Smooth muscle cell (in vitro differentiated cells): Measurements from ENCODE around the gene CADPS. TPM values are rescaled to one million over a fixed set of nuclear protein-coding genes. Genes with fewer than 3 reads are reported as not detected.

Experiments used
- DNase-seq: peaks from one replicate; lab custom pipeline; 2025; ENCODE audit not compliant: unreplicated experiment; lab: John Stamatoyannopoulos, UW
- H2AFZ ChIP-seq: fragments of 200-600 bp; sonication (generic); 2 replicates; pipeline ENCODE4 v1.6.0; 2016; ENCODE audit warnings: antibody characterized with exemption, low read depth, mild to moderate bottlenecking
- H3F3A ChIP-seq: fragments of 200-600 bp; sonication (generic); 2 replicates; pipeline ENCODE4 v1.6.0; 2017; ENCODE audit warnings: antibody characterized with exemption, low read depth
- H3K27ac ChIP-seq: fragments of 200-600 bp; sonication (generic); 2 replicates; pipeline ENCODE4 v1.5.1; 2016; ENCODE audit warnings: low read depth, mild to moderate bottlenecking
- H3K27me3 ChIP-seq: fragments of 200-600 bp; sonication (generic); 2 replicates; pipeline ENCODE4 v1.6.1; 2016; ENCODE audit warnings: low read depth, mild to moderate bottlenecking
- H3K36me3 ChIP-seq: fragments of 200-600 bp; sonication (generic); 2 replicates; pipeline ENCODE4 v1.5.1; 2016; ENCODE audit warnings: low read depth
- H3K4me1 ChIP-seq: fragments of 200-600 bp; sonication (generic); 2 replicates; pipeline ENCODE4 v1.5.1; 2016; ENCODE audit warnings: low read depth
- H3K4me2 ChIP-seq: fragments of 200-600 bp; sonication (generic); 2 replicates; pipeline ENCODE4 v1.6.0; 2016; ENCODE audit warnings: mild to moderate bottlenecking
- H3K4me3 ChIP-seq: fragments of 200-600 bp; sonication (generic); 2 replicates; pipeline ENCODE4 v1.5.1; 2016; ENCODE audit warnings: mild to moderate bottlenecking
- H3K79me2 ChIP-seq: fragments of 200-600 bp; sonication (generic); 2 replicates; pipeline ENCODE4 v1.6.0; 2016; ENCODE audit warnings: low read depth, mild to moderate bottlenecking
- H3K9ac ChIP-seq: fragments of 200-600 bp; sonication (generic); 2 replicates; pipeline ENCODE4 v1.6.0; 2016; ENCODE audit warnings: low read depth
- H3K9me3 ChIP-seq: fragments of 200-600 bp; sonication (generic); replicated peaks from 2 replicates; pipeline ENCODE4 v1.5.1; 2016; ENCODE audit warnings: low read depth
- H4K20me1 ChIP-seq: fragments of 200-600 bp; sonication (generic); 2 replicates; pipeline ENCODE4 v1.6.0; 2016; ENCODE audit warnings: low read depth
- CTCF ChIP-seq: fragments of 200-600 bp; sonication (generic); IDR thresholded peaks from 2 replicates; pipeline ENCODE4 v1.5.1; 2017; ENCODE audit warnings: borderline replicate concordance, mild to moderate bottlenecking, antibody characterized with exemption; ENCODE audit not compliant: insufficient read depth, poor library complexity, severe bottlenecking
- WGBS: methylation state at CpG from one replicate; pipeline ENCODE4 v1.1.7; 2016; ENCODE audit warnings: low lambda C conversion rate; 5-methylcytosine and 5-hydroxymethylcytosine counted together
- polyA plus RNA-seq: library from polyadenylated mRNA; unstranded; fragments of >200 nt; fragmentation: Nextera tagmentation; extraction: Ambion mirVana; gene quantifications from 2 replicates; pipeline ENCODE4 v1.2.1, GENCODE V29; 2016
- total RNA-seq: library from RNA; depleted of rRNA; stranded (reverse); fragments of >200 nt; gene quantifications from 2 replicates; pipeline ENCODE4 v1.2.3, GENCODE V29; 2014

CADPS gene
- total and polyA plus RNA-seq, 2 experiments from 2014 or later, result 4.4 to 38.4 TPM

DNA sequence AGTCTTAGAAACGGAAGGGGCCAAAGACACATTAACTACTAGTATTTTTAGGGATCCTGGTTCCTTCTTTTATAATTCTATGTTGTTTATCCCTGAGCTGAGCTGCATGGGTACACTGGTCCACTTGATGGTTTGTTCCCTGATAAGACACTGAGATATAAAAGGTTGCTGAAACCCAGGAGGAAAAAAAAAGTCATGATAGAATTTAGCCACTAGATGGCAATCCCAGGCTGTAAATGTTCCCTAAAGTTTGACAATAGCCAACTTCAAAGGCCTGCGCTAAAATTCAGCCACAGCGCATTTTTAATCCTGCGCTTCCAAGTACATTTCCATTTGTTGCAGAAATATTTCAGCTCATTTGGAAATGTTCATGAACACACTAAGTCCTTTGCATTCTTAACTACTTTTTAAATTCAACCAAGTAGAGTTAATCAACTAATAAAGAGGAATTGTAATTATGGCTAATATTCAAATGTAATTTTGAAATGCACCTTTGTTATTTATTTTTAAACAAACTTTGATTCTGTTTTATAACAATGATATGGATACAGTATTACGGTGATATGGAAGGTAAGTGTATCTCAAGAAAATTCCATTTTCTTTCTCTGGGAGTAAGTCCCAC is 252.6 kb downstream of the CADPS start:
- Histone ChIP-seq H3K9ac (no peak overlapping the region), H3K4me3 (no peak overlapping the region), H3K27ac (no peak overlapping the region), H4K20me1 (no peaks in the 10 kb centered on the region), H3K9me3 (no peaks in the 10 kb centered on the region), H3K79me2 (no peaks in the 10 kb centered on the region), H3K36me3 (no peaks in the 10 kb centered on the region), H3F3A (no peaks in the 10 kb centered on the region), H3K27me3 (peaks cover 1% of the 10 kb centered on the region), H2AFZ (no peak overlapping the region), H3K4me2 (no peak overlapping the region), H3K4me1 (no peaks in the 10 kb centered on the region)
- TF ChIP-seq CTCF, result peak; percentile 76
- WGBS, result 39% methylated on average over 5 of the region's 5 CpGs
- no peak for DNase-seq

DNA sequence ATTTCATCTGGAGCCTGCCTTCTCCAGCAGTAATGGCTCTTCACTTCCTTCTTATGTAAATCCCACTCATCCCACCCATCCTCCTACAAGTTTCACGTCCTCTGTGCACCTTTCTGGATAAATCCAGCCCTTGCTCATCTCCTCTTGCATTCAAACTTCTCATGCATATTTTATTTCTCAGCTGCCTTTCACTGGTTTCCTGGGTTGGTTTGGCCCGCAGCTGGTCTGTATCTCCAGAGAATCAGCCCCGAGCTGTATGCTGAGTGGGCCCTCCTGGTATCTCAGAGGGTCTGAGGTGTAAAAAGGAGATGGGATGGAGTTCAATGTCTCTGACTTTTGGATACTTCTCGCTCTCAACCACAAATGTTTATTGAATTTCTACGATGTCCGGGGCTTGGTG is 253.3 kb downstream of the CADPS start:
- no peak overlapping the region for H2AFZ ChIP-seq
- no peaks in the 10 kb centered on the region for H3K36me3 ChIP-seq
- H3K4me3 ChIP-seq, result no peak overlapping the region
- no peaks in the 10 kb centered on the region for H4K20me1 ChIP-seq
- WGBS, result 88% methylated on average over 6 of the region's 6 CpGs
- no peaks in the 10 kb centered on the region for H3K79me2 ChIP-seq
- no peak overlapping the region for H3K27ac ChIP-seq
- no peaks in the 10 kb centered on the region for H3K4me1 ChIP-seq
- no peaks in the 10 kb centered on the region for H3F3A ChIP-seq
- no peak for DNase-seq
- no peak overlapping the region for H3K4me2 ChIP-seq
- H3K9ac ChIP-seq, result no peak overlapping the region
- no peaks in the 10 kb centered on the region for H3K9me3 ChIP-seq
- peaks cover 8% of the 10 kb centered on the region for H3K27me3 ChIP-seq
- TF ChIP-seq CTCF, result no peak

DNA sequence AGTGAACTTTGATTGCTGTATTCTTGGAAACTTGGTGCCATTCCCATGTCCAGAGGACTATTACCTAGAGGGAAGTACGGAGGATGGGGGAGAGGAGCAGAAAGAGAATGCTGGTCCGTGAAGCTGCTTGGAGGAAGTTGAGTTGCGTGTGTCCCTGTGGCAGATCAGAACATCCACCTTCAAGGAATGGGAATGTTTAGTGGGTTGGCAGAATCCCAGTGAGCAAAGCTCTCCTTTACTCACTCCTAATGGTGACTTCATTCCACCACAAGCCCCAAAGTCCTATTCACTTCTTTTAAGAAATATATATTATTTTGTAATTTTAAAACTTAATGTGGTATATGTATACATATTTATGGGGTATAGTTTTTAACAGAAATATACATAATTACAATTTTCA is 254.0 kb downstream of the CADPS start:
- Histone ChIP-seq H3K79me2 (no peaks in the 10 kb centered on the region), H4K20me1 (no peaks in the 10 kb centered on the region), H3K36me3 (no peaks in the 10 kb centered on the region), H3K27ac (no peak overlapping the region), H3K27me3 (peaks cover 8% of the 10 kb centered on the region), H3K4me1 (no peaks in the 10 kb centered on the region), H2AFZ (no peak overlapping the region), H3K4me3 (no peak overlapping the region), H3F3A (no peaks in the 10 kb centered on the region), H3K9me3 (no peaks in the 10 kb centered on the region), H3K9ac (no peak overlapping the region), H3K4me2 (no peak overlapping the region)
- no peak for TF ChIP-seq CTCF
- DNase-seq, result no peak
- 91% methylated on average over 3 of the region's 3 CpGs for WGBS

DNA sequence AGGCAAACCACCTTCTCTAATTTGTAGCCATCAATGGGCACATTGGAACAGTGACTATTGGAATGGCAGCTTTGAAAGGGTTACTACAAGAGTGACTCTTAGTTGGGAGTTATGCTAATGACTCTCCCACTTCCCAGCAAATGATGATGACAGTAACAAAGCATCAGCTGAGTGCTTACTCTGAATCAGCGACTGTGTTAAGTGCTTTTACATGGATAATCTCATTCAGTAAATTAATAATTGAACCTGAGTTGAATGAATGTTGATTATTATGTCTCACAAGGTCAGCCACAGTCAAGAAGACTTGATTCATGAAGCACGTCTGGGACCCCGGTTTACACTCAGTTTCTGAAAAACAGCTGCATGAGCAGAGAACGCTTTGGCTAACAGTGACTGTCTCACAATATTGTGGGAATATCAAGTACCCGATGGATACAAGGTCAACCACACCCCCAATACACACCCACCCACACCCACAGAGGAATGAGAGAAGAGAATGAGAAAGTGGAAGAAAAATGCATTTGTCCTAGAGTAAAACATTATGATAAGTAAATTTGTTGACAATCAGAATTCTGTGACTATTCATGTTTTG is 259.9 kb downstream of the CADPS start:
- H3K36me3 ChIP-seq, result no peaks in the 10 kb centered on the region
- H3K4me3 ChIP-seq, result no peak overlapping the region
- no peak overlapping the region for H2AFZ ChIP-seq
- H3F3A ChIP-seq, result no peaks in the 10 kb centered on the region
- no peak overlapping the region for H3K4me2 ChIP-seq
- H3K27me3 ChIP-seq, result peaks cover 8% of the 10 kb centered on the region
- H3K27ac ChIP-seq, result no peak overlapping the region
- TF ChIP-seq CTCF, result no peak
- 67% methylated on average over 5 of the region's 5 CpGs for WGBS
- DNase-seq, result no peak
- H3K9ac ChIP-seq, result no peak overlapping the region
- H3K4me1 ChIP-seq, result no peaks in the 10 kb centered on the region
- H3K9me3 ChIP-seq, result no peaks in the 10 kb centered on the region
- H3K79me2 ChIP-seq, result no peaks in the 10 kb centered on the region
- no peaks in the 10 kb centered on the region for H4K20me1 ChIP-seq
